Measurements from ENCODE around the gene KAT5.
"Not testable (repeated sequence)": the region's sequence is repeated elsewhere in the genome, so short reads cannot be mapped to it uniquely, and the experiment has no call there.

KAT5 gene

DNA sequence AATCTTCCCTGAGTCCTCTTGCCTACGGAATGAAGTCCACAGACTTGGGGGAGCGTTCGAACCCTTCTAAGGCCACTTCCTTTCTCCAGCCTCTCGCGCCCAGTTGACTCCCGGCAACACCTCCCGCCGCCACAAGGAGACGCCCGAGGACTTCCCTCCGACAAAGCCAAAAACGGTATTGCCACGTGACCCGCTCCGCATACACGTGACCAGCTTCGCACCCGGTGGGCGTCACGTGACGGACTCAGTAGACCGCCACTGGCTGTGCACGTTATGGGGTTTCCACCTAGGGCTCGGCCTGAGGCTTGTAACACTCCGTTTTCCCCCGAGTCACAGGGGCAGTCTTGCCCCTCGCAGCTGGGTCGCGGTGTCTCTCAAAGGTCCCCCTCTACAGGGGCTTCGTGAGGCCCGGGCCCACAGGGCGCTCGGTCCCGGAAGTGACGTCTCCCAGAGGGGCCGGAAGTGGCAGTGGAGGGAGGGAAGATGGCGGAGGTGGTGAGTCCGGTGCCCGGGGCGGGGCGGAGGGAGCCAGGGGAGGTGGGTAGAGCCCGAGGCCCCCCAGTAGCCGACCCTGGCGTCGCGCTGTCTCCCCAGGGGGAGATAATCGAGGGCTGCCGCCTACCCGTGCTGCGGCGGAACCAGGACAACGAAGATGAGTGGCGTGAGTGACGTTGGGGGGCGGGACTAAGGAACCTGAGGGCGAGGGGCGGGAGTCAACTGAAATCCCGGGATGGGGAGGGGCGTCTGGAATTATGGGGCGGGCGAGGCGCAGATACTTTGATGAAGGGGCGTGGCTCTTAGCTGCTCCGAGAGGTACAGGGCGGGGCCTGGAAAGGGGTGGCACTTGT, at the start of gene KAT5:
Gene KAT5 (plus strand): TSS at position 468 of the 848 bp plus-strand sequence. CDS start 16 bp downstream, at position 484.
- DNase-seq (ENCODE audit: low read depth), result peak; percentile 97

DNA sequence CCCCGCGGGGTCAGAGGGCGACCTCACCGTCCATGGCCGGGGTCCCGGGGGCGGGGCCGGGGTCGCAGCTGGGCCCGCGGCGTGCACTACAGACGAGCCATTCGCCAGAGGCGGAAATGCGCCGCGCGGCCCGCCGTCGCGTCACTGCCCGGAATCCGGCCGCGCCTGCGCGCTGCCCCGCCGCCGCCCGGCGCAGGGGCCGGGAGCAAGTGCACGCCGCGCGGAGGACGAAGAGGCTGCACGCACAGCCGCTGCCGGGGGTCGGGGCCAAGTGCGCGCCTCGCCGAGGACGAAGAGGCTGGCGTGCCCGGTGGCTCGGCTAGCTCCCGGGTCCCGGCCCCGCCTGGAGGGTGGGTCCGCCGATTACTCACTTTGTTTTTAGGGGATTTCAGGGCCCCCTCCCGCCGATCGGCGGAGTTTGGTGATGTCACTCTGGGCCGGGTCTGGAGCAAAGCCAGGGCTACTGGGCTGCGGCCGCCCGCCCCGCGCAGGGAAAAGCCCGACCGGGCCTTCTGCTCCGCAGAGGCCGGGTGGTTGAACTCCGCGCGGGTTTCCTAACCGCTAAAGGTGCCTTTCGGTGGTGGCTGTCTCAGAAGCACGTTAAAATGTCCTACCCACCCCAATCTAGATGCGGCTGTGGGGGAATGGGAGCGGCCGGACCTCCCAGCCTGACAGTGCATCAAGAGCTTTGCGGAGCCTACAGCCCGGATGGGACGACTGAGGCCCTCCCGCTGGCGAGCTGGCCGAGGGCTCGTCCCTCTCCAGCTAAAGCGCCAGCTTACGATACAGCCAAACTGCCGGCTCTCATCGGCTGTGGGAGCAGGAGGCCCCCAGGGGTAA, 49.0 kb upstream of the KAT5 start, which contains the start of gene RELA:
Gene RELA (minus strand): TSS at position 118 of the 840 bp plus-strand sequence. CDS start 84 bp downstream, at position 34.
- peak; percentile 89 for DNase-seq (ENCODE audit: low read depth)

DNA sequence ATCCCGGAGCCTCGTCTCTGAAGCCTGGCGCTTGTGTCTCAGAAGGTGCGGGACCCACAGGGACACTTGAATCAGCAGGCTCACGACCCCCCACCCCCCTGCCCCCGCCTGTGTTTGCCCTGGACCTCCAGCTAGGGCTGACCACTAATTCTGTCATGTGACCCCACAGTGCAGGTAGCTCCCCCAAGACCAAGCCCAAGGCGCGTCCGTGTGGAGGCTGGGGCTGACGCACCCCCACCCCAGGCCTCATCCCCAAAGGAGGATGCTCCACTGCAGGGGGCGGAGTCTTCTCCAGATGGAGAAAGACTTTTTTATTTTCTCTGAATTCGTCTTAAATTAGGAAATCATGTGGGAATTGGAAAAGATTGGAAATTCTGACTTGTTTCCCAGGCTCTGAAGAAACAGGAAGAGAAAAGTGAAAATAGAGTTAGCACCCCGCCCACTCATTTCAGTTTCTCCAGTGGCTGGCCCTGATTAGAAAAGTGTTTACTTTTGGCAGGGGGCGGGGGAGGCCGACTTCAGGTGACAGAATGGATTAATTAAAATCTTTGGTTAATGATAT, 48.3 kb upstream of the KAT5 start:
- no peak for DNase-seq (ENCODE audit: low read depth)

DNA sequence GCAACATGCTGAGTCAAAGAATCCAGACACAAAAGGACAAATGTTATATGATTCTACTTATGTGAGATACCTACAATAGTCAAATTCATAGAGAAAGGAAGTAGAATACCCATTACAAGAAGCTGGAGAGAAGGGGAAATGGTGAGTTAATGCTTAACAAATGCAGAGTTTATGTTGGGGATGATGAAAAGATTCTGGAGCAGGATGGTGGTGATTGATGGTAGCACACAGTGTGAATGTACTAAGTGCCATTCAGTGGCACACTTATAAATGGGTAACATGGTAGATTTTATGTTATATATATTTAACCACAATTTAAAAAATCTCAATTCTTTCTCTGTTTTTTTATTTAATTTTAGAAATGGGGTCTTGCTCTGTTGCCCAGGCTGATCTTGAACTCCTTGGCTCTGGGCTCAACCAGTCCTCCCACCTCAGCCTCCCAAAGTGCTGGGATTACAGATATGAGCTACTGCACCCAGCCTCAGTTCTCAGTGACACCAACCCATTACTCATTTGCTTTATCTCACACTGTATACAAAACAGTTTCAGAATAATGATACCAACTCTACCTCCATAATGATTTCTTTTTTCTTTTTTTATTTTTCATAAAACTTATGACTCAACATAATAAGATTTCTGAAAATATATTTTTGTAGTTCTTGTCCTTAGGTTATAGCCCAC, 39.7 kb upstream of the KAT5 start:
- DNase-seq (ENCODE audit: low read depth), result no peak

DNA sequence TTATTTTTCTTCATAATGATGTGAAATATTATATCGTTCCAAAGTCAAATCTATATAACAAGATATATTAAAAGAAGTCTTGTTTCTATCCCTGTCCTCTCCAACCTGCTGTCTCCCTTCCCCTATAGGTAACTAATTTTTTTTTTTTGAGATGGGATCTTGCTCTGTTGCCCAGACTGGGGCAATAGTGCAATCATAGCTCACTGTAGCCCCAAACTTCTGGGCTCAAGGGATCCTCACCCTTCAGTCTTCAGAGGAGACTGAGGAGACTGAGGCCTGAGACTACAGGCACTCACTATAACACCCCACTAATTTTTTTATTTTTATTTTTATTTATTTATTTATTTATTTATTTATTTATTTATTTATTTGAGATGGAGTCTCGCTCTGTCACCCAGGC, 39.1 kb upstream of the KAT5 start:
- no peak for DNase-seq (ENCODE audit: low read depth)

DNA sequence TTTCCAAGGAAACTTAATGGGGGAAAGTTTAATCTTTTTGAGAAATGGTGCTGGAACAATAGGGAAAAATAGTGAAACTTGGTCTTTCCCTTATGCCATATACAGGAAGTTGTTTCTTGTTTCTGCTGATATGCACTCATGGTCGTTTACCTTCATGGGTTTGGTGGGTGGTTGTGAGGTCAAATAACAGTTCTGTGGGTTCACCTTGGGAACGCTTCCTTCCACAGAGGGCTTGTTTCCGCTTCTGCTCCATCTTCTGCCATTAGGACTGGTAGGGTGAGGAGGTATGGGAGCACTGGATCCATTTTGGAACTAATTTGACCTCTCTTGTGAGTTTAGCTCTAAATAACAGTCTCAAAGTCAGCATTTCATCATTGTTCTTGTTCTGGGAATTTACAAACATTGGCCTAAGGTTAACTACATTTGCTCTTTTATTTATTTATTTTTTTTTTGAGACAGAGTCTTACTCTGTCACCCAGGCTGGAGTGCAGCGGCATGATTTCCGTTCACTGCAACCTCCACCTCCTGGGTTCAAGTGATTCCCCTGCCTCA, 31.8 kb upstream of the KAT5 start:
- no peak for DNase-seq (ENCODE audit: low read depth)

DNA sequence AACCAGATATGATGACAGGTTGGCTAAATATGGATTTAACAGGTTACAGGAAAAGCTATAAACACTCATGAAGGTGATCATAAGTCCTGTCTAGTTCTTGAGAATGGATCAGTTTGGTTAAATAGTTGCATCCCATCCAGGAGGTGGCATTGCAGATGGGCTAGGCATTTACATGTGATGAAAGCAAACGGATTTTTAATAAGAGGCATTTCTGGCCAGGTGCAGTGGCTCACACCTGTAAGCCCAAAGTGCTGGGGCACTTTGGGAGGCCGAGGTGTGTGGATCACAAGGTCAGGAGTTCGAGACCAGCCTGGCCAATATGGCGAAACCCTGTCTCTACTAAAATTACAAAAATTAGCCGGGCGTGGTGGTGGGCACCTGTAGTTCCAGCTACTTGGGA, 28.6 kb upstream of the KAT5 start:
- DNase-seq (ENCODE audit: low read depth), result not testable (repeated sequence)

DNA sequence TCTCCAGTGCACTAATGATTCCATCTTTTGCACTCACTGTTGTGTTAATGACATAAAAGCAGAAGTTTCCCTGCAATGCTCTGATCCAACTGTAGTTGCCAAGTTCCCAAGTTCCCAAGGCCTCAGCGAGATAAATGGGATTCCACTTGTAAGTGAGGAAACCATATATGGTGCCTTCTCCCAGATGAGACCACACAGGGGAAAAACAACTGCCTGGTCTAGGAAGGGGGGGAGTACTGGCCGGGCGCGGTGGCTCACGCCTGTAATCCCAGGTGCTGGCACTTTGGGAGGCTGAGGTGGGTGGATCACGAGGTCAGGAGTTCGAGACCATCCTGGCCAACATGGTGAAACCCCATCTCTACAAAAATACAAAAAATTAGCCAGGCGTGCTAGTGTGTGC, 26.1 kb upstream of the KAT5 start:
- DNase-seq (ENCODE audit: low read depth), result no peak

DNA sequence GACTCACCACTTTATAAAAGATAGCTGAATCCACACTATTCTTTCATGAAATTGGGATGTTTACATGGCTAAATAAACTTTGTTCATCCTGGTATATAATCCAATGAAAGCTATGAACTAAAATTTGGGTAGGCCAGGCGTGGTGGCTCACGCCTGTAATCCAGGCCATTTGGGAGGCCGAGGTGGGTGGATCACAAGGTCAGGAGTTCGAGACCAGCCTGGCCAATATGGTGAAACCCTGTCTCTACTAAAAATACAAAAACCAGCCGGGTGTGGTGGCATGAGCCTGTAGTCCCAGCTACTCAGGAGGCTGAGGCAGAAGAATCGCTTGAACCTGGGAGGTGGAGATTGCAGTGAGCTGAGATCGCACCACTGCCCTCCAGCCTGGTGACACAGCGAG, 20.2 kb upstream of the KAT5 start:
- DNase-seq (ENCODE audit: low read depth), result not testable (repeated sequence)

DNA sequence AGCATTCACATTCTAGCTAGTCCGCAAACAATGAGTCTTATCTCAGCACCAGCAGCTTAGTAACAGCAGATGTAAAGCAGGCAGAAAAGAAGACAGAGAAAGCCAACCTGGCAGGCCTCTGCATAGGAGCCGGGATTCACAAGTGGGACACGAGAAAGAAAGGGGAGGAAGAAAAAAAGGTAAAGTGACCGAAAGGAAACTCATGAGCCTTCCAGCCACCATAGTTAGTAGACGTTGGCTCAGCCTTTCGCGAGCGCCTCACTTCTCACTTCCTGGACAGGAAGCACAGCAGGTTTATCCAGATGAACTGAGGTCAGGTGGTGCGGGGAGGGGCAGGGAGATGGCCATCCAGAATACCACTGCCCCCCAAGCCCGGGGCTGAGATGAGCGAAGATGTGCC, 19.7 kb upstream of the KAT5 start:
- no peak for DNase-seq (ENCODE audit: low read depth)

DNA sequence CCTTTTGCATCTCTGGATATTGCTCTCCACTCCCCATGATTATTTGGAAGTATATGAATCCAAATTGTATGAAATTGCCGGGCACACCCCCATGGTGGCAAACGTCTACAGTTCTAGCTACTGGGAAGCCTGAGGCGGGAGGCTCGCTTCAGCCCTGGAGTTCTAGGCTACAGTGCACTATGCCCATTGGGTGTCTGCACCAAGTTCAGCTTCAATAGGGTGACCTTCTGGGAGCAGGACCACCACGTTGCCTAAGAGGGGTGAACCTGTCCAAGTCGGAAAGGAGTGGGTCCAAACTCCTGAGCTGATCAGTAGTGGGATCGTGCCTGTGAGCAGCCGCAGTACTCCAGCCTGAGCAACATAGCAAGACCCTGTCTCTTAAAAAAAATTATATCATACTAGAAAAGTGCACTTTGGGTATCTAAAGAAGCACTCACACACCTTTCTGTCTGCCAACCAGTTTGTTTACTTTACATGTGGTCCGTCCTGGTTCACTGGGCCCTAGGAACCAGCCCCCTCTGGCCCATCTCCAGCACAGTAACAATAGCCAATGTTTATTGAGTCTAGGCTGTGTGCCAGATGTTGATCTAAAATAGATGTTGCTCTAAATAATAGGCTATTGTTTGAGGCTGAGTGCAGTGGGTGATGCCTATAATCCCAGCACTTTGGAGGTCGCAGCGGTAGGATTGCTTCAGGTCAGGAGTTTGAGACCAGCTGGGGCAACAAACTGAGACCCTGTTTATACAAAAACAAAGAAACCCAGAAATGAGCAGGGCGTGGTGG, 16.4 kb upstream of the KAT5 start:
- no peak for DNase-seq (ENCODE audit: low read depth)

DNA sequence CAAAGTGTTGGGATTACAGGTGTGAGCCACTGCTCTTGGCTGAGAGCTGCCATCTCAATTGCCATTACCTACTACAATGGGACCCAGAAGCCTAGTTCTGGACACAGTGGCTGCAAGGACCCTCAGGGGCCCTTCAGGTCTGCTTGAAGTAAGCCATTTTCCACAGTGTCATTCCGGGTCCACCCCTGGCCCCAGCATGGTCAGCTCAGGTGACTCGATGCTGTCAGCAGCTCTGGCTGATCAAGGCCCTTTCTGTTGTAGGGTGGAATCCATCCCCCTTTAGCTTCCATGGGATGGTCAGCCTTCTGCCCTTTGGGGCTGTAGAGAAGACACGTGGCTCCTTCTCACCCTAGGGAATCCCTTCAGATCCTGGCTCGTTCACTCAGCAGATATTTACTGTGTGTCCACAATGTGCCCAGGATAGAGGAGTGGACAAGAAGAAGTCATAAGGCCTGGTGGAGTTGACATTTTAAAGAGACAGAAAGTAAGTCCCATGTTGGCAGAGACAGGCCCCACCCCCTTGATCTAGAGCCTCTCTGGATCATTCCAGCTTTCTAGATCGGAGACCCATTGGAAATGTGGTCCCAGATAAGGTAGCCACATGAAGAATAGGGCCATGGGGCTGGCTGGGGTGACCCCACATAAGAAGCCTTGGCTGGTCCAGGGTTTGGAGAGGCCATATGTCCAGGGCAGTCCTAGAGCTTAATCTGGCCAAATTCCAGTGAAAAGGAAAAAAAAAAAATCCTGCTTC, 15.1 kb upstream of the KAT5 start:
- no peak for DNase-seq (ENCODE audit: low read depth)

DNA sequence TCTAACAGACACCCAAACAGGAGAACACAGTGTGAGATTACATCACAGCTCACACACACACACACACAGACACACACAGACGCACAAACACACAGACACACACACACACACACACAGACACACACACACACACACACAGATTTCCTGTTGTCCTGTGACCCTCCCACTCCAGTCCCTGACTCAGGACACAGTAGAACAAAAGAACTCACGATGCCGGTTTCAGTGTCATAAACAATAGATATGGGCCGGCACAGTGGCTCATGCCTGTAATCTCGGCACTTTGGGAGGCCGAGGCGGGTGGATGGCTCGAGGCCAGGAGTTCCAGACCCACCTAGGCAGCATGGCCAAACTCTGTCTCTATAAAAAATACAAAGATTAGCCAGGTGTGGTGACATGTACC, 13.8 kb upstream of the KAT5 start:
- no peak for DNase-seq (ENCODE audit: low read depth)

DNA sequence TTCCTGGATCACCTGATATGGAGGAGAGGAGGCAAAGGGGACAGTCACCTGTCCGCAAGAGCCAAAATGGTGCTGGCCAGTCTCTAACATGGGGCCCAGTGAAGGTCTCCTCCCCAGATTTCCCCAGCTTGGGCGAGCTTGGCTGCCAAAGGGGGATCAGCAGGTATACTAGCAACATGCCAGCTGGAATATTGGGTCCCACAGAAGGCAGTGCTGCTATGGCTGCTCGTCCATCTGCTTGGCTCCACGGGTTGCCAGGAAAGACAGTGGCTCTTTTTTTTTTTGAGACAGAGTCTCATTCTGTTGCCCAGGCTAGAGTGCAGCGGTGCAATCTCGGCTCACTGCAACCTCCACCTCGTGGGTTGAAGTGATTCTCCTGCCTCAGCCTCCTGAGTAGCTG, 12.7 kb upstream of the KAT5 start:
- DNase-seq (ENCODE audit: low read depth), result no peak

DNA sequence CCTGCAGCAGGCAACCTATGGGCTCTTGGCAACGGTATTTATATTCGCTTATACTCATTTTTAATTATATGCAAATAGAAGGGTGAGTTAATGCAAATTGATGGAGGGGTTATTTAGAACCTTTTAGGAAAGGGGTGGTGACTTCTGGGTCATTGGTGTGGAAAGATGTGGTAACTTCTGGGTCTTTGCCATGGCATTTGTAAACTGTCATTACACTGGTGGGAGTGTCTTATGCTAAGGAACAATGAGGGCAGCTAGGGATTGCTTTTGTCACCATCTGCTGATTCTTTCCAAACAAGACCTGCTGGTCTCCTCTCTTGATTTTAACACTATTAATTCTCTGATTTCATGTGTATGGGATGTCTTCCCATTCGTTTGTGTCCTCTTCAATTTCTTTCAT, 11.7 kb upstream of the KAT5 start:
- DNase-seq (ENCODE audit: low read depth), result no peak

DNA sequence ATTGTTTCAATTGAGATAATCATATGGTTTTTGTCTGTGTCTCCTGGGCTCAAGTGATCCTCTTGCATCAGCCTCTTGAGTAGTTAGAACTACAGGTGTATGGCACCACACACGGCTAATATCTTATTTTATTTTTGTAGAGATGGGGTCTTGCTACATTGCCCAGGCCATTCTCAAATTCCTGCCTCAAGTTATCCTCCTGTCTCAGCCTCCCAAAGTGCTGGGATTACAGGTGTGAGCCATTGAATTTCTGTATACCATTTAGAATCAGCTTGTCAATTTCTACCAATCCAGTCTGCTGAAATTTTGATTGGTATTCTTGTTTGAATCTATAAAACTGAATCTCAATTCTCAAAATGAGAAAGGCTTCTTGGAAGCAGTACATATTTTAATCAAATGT, 10.4 kb upstream of the KAT5 start:
- DNase-seq (ENCODE audit: low read depth), result no peak

DNA sequence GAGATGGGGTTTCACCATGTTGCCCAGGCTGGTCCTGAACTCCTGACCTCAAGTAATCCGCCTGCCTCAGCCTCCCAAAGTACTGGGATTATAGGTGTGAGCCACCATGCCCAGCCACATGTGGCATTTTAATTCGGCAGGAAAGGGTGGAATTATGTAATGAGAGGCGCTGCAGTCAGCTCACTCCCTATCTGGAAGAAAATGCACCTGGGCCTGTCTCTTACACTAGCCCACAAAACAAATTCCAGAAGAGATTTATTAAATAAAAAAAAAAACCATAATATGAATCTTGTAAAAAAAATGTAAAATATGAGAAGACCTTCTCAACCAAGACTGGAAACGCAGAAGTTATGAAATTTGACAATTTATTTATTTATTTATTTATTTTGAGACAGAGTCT, 8.2 kb upstream of the KAT5 start:
- no peak for DNase-seq (ENCODE audit: low read depth)

DNA sequence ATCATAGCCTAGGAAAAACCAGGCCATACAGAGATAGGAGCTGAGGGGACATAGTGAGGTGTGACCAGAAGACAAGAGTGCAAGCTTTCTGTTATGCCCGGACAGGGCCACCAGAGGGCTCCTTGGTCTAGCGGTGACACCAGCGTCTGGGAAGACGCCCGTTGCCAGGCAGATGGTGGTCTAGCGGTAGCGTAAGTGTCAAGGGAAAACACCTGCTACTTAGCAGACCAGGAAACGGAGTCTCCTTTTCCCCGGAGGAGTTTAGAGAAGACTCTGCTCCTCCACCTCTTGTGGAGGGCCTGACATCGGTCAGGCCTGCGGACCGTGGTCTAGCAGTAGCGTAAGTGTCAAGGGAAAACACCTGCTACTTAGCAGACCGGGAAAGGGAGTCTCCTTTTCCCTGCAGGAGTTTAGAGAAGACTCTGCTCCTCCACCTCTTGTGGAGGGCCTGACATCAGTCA, 5.7 kb upstream of the KAT5 start:
- peak; percentile 53 for DNase-seq (ENCODE audit: low read depth)

DNA sequence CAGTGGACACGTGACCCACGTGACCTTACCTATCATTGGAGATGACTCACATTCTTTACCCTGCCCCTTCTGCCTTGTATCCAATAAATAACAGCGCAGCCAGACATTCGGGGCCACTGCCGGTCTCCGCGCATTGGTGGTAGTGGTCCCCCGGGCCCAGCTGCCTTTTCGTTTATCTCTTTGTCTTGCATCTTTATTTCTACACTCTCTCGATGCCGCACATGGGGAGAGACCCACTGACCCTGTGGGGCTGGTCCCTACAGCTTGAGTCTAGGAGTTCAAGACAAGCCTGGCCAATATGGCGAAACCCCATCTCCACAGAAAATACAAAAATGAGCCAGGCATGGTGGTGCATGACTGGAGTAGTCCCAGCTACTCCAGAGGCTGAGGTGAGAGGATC, 5.0 kb upstream of the KAT5 start:
- not testable (repeated sequence) for DNase-seq (ENCODE audit: low read depth)

DNA sequence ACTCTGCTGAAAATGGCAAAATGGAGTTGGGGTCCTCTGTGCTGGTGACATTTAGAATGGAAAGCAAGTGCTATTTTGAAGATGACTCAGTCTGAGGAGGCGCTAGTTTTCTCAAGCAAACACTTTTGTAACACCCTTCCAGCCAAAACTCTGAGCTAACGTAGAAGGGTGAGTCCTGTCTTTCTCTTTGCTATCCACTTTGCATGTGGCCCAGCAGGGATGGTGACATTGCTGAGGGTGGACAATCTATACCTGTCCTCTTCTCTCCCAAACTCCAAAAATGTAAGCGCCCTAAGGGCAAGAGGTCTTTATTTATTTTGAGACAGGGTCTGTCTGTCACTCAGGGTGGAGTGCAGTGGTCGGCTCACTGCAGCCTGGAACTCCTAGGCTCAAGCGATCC, 3.6 kb upstream of the KAT5 start:
- no peak for DNase-seq (ENCODE audit: low read depth)
